B cell (primary cell): ENCODE measurements around the gene KCNN2. TPM values are rescaled to one million over a fixed set of nuclear protein-coding genes. Genes with fewer than 3 reads are reported as not detected.

Experiments used
- ATAC-seq: fragments of 200-7000 bp; cut with Tn5 transposase; one replicate; pipeline ENCODE4 v1.10.0; 2021; ENCODE audit warnings: low read depth, mild to moderate bottlenecking, moderate number of reproducible peaks, moderate library complexity
- CTCF ChIA-PET: fragments of 350-600 bp; sonication (Branson Sonifier 250); formaldehyde crosslinking; loops from one replicate; lab custom pipeline; 2021; ENCODE audit warnings: antibody characterized with exemption, inconsistent platforms; lab: Charles Lee
- POLR2A ChIA-PET: fragments of 350-600 bp; sonication (Branson Sonifier 250); formaldehyde crosslinking; loops from one replicate; lab custom pipeline; 2021; ENCODE audit warnings: antibody characterized with exemption; lab: Charles Lee
- DNase-seq: peaks from one replicate; pipeline ENCODE4 v3.0.0; 2013
- H2AFZ ChIP-seq: 2 replicates; pipeline ENCODE4 v1.6.1; 2012; ENCODE audit warnings: mild to moderate bottlenecking, low read depth, low read length; ENCODE audit not compliant: insufficient read depth, poor library complexity, severe bottlenecking
- H3K27ac ChIP-seq, 2 donors: 1 replicate in 1 of 2; 2 replicates in 1 of 2; pipeline ENCODE4 v1.5.1; 2012 to 2013; ENCODE audit warnings: low read length in 2 of 2, mild to moderate bottlenecking in 2 of 2, moderate library complexity in 1 of 2
- H3K27me3 ChIP-seq, 4 experiments: fragments of 200-600 bp in 1 of 4; sonication (generic) in 1 of 4; replicated peaks in 1 of 4; 1 replicate in 2 of 4; 2 replicates in 2 of 4; pipeline versions ENCODE4 v1.6.1 to v1.7.0; 2013 to 2016; ENCODE audit warnings: low read length in 3 of 4, mild to moderate bottlenecking in 2 of 4, mixed read lengths in 1 of 4, moderate library complexity in 1 of 4; ENCODE audit not compliant: insufficient read depth in 4 of 4, control insufficient read depth in 3 of 4; ENCODE audit errors: control extremely low read depth in 1 of 4
- H3K36me3 ChIP-seq, 2 experiments: replicated peaks in 1 of 2; 1 replicate in 1 of 2; 2 replicates in 1 of 2; pipeline versions ENCODE4 v1.6.1 to v1.7.1; 2013; ENCODE audit warnings: low read length in 1 of 2; ENCODE audit not compliant: insufficient read depth in 2 of 2, control insufficient read depth in 1 of 2; ENCODE audit errors: control extremely low read depth in 1 of 2, extremely low read depth in 1 of 2
- H3K4me1 ChIP-seq, 2 donors: fragments of 200-600 bp in 1 of 2; sonication (generic) in 1 of 2; 1 replicate in 1 of 2; 2 replicates in 1 of 2; pipeline versions ENCODE4 v1.5.1 to v1.6.1; 2013 to 2017; ENCODE audit warnings: low read length in 2 of 2; ENCODE audit not compliant: control insufficient read depth in 2 of 2, insufficient read depth in 2 of 2
- H3K4me2 ChIP-seq: replicated peaks from 2 replicates; pipeline ENCODE3; 2012; ENCODE audit warnings: mild to moderate bottlenecking, low read depth, low read length; ENCODE audit not compliant: poor library complexity, severe bottlenecking
- H3K4me3 ChIP-seq, 5 experiments: fragments of 200-600 bp in 1 of 5; sonication (generic) in 1 of 5; 1 replicate in 3 of 5; 2 replicates in 2 of 5; pipeline versions ENCODE4 v1.5.1 to v1.7.0; 2011 to 2016; ENCODE audit warnings: low read length in 4 of 5, mild to moderate bottlenecking in 4 of 5, low read depth in 2 of 5, control low read depth in 1 of 5, moderate library complexity in 1 of 5; ENCODE audit not compliant: insufficient read depth in 1 of 5; ENCODE audit errors: control extremely low read depth in 1 of 5, extremely low read depth in 1 of 5
- H3K79me2 ChIP-seq: fragments of 200-600 bp; sonication (generic); one replicate; pipeline ENCODE4 v1.6.0; 2016; ENCODE audit warnings: low read length; ENCODE audit not compliant: control insufficient read depth, insufficient read depth
- H3K9ac ChIP-seq: fragments of 200-600 bp; sonication (generic); 2 replicates; pipeline ENCODE4 v1.6.1; 2017; ENCODE audit warnings: mild to moderate bottlenecking, low read length, moderate library complexity
- H3K9me3 ChIP-seq, 3 donors: one replicate each; pipeline versions ENCODE4 v1.6.1 to v1.7.1; 2013; ENCODE audit warnings: low read length in 2 of 3; ENCODE audit not compliant: control insufficient read depth in 2 of 3, insufficient read depth in 1 of 3; ENCODE audit errors: control extremely low read depth in 1 of 3
- H4K20me1 ChIP-seq: 2 replicates; pipeline ENCODE4 v1.6.0; 2012; ENCODE audit warnings: mild to moderate bottlenecking, low read length; ENCODE audit not compliant: insufficient read depth, control insufficient read depth, poor library complexity, severe bottlenecking
- H3K27ac Mint-ChIP-seq: one replicate; pipeline ENCODE4 v1.8.0; 2021; ENCODE audit warnings: mixed read lengths
- H3K27me3 Mint-ChIP-seq: one replicate; pipeline ENCODE4 v1.8.0; 2021; ENCODE audit warnings: mixed read lengths
- H3K4me1 Mint-ChIP-seq: one replicate; pipeline ENCODE4 v1.8.0; 2021; ENCODE audit warnings: mixed read lengths
- H3K4me3 Mint-ChIP-seq: one replicate; pipeline ENCODE4 v1.8.0; 2021; ENCODE audit warnings: mixed read lengths
- H3K9me3 Mint-ChIP-seq: one replicate; pipeline ENCODE4 v1.8.0; 2022; ENCODE audit warnings: mixed read lengths; ENCODE audit not compliant: insufficient read depth
- CTCF ChIP-seq: fragments of 200-600 bp; IDR thresholded peaks from one replicate; pipeline ENCODE4 v1.8.0; 2022; ENCODE audit warnings: antibody characterized with exemption, mild to moderate bottlenecking
- EZH2 ChIP-seq: IDR thresholded peaks from 2 replicates; pipeline ENCODE4 v1.6.1; 2012; ENCODE audit warnings: borderline replicate concordance, low read depth, mild to moderate bottlenecking, moderate library complexity, low read length; ENCODE audit not compliant: insufficient read depth, poor library complexity, severe bottlenecking
- WGBS: methylation state at CpG from one replicate; pipeline ENCODE4 v1.1.5; 2013; ENCODE audit warnings: missing lambda C conversion rate; ENCODE audit not compliant: insufficient coverage; 5-methylcytosine and 5-hydroxymethylcytosine counted together
- intact Hi-C: fragments of 100-400 bp; cut with micrococcal nuclease; formaldehyde crosslinking; loops from one replicate; pipeline ENCODE4 v1.10.0; 2022
- polyA plus RNA-seq: library from polyadenylated mRNA; depleted of rRNA; stranded (reverse); fragments of >200 nt; gene quantifications from 2 replicates; pipeline ENCODE4 v1.2.3, GENCODE V29; 2012
- total RNA-seq, 2 donors: library from RNA; stranded (reverse); fragments of 120-200 nt in 1 of 2; gene quantifications; 1 replicate in 1 of 2; 2 replicates in 1 of 2; pipeline versions ENCODE4 v1.2.3 to v1.2.4, GENCODE V29; 2013 to 2022

KCNN2 gene
- total and polyA plus RNA-seq, 2 donors (not counting 1 experiment from before 2014, with no cell fraction given), result not detected

- TF ChIP-seq EZH2, result no peak
- TF ChIP-seq CTCF, result no peak
- Histone ChIP-seq H3K4me3 (no peak overlapping the region), H3K9ac (no peak overlapping the region), H3K4me1 (no peaks in the 10 kb centered on the region), H3K27me3 (peaks cover 0 to 2% (median 0%) of the 10 kb centered on the region in 4 experiments), H2AFZ (no peak overlapping the region), H3K4me2 (no peak overlapping the region), H3K36me3 (no peaks in the 10 kb centered on the region), H3K79me2 (no peaks in the 10 kb centered on the region), H3K9me3 (no peaks in the 10 kb centered on the region), H3K27ac (no peak overlapping the region), H4K20me1 (no peaks in the 10 kb centered on the region)
- DNase-seq (no peak), ATAC-seq (no peak)
- Mint-ChIP-seq H3K4me3 (no peak overlapping the region), H3K27ac (no peak overlapping the region), H3K4me1 (no peaks in the 10 kb centered on the region), H3K27me3 (no peaks in the 10 kb centered on the region), H3K9me3 (no peaks in the 10 kb centered on the region)
- 69% methylated on average over 3 of the region's 3 CpGs for WGBS
- ChIA-PET CTCF (no interaction called here), POLR2A (no interaction called here)
- intact Hi-C loops, result no loop called here
Measured at GRCh38 chr5:114411380-114411931, 49.6 kb downstream of the KCNN2 start.

- no peak overlapping the region for H3K4me2 ChIP-seq
- no peaks in the 10 kb centered on the region for H3K9me3 ChIP-seq
- peaks cover 0 to 2% (median 0%) of the 10 kb centered on the region in 4 experiments for H3K27me3 ChIP-seq
- no CpG with 5 or more reads among the region's 1 CpG for WGBS
- Mint-ChIP-seq H3K27ac (no peak overlapping the region), H3K27me3 (peaks cover 2% of the 10 kb centered on the region), H3K4me1 (no peaks in the 10 kb centered on the region), H3K4me3 (no peak overlapping the region), H3K9me3 (no peaks in the 10 kb centered on the region)
- H3K4me1 ChIP-seq, result no peaks in the 10 kb centered on the region
- TF ChIP-seq EZH2, result no peak
- no peak for TF ChIP-seq CTCF
- H3K36me3 ChIP-seq, result no peaks in the 10 kb centered on the region
- no peak overlapping the region for H3K4me3 ChIP-seq
- CTCF ChIA-PET, result no interaction called here
- no peaks in the 10 kb centered on the region for H4K20me1 ChIP-seq
- no peak overlapping the region for H3K9ac ChIP-seq
- H3K27ac ChIP-seq, result no peak overlapping the region
- POLR2A ChIA-PET, result no interaction called here
- no peaks in the 10 kb centered on the region for H3K79me2 ChIP-seq
- no peak for ATAC-seq
- DNase-seq, result no peak
- no peak overlapping the region for H2AFZ ChIP-seq
- intact Hi-C loops, result no loop called here
Measured at GRCh38 chr5:114412510-114413171, 50.8 kb downstream of the KCNN2 start.
